ENCODE measurements around the gene SH3PXD2A.

SH3PXD2A gene

GRCh38 chr10:103784723-103785418 is 70.5 kb downstream of the SH3PXD2A start:
- CTCF ChIA-PET, result no interaction called here
- H3K27ac ChIP-seq (ENCODE audit: extremely low read depth, low read depth, low read length), result no peak overlapping the region
- 0 out of 2 replicates have a peak, but pooled peaks have one; percentile 6 for TF ChIP-seq ZNF341 (tag by site-specific recombination; IDR thresholded peaks at IDR 0.05; ENCODE audit: low read depth)
- no peak for TF ChIP-seq ZFP3 (tag by site-specific recombination; IDR thresholded peaks at IDR 0.05; ENCODE audit: low read depth)
- POLR2A ChIA-PET, result no interaction called here
- H3K36me3 ChIP-seq (ENCODE audit: control insufficient read depth in 2 of 2, insufficient read depth in 1 of 2, low read length in 2 of 2), result peaks cover 0 to 5% of the 10 kb centered on the region in 2 experiments; a peak in 1 of 3 replicates
- H3K4me3 ChIP-seq (ENCODE audit: low read depth, low read length), result no peak overlapping the region
- no peaks in the 10 kb centered on the region for H3K9me3 ChIP-seq (ENCODE audit: control insufficient read depth, insufficient read depth, low read depth, low read length)
- H3K4me1 ChIP-seq (ENCODE audit: control insufficient read depth, insufficient read depth, low read length), result peaks cover 4% of the 10 kb centered on the region; the same call in 1 of the 2 replicates

GRCh38 chr10:103784089-103784488 is 71.3 kb downstream of the SH3PXD2A start:
- Histone ChIP-seq H3K4me1 (ENCODE audit: control insufficient read depth, insufficient read depth, low read length) (peaks cover 4% of the 10 kb centered on the region; the same call in 1 of the 2 replicates), H3K9me3 (ENCODE audit: control insufficient read depth, insufficient read depth, low read depth, low read length) (no peaks in the 10 kb centered on the region), H3K4me3 (ENCODE audit: low read depth, low read length) (no peak overlapping the region), H3K36me3 (ENCODE audit: control insufficient read depth in 2 of 2, insufficient read depth in 1 of 2, low read length in 2 of 2) (peaks cover 0 to 5% of the 10 kb centered on the region in 2 experiments; a peak in 1 of 3 replicates), H3K27ac (ENCODE audit: extremely low read depth, low read depth, low read length) (no peak overlapping the region)
- TF ChIP-seq ZBTB48 (tag by site-specific recombination; IDR thresholded peaks at IDR 0.05), result no peak
- no peak for TF ChIP-seq ZNF239 (tag by site-specific recombination; IDR thresholded peaks at IDR 0.05)
- TF ChIP-seq ZFHX2 (tag by site-specific recombination; conservative IDR thresholded peaks at IDR 0.05), result peak; percentile 41; the same call in 1 of the 2 replicates
- ChIA-PET POLR2A (no interaction called here), CTCF (no interaction called here)

- no peak for TF ChIP-seq ZNF488 (tag by site-specific recombination; IDR thresholded peaks at IDR 0.05)
- no peak for TF ChIP-seq ZNF362 (tag by site-specific recombination; IDR thresholded peaks at IDR 0.05)
- no peak for TF ChIP-seq KLF10 (tag by site-specific recombination; IDR thresholded peaks at IDR 0.05)
- TF ChIP-seq PRDM10 (tag by site-specific recombination; IDR thresholded peaks at IDR 0.05), result no peak
- TF ChIP-seq ZIC2 (tag by site-specific recombination; IDR thresholded peaks at IDR 0.05), result peak; percentile 66
- CTCF ChIA-PET, result interaction anchor here (1.2 kb wide), 1 partner anchor 75 kb away, joined by 4 read pairs; no protein-coding TSS in a partner anchor
- Histone ChIP-seq H3K4me1 (ENCODE audit: control insufficient read depth, insufficient read depth, low read length) (peaks cover 4% of the 10 kb centered on the region; the same call in 1 of the 2 replicates), H3K36me3 (ENCODE audit: control insufficient read depth in 2 of 2, insufficient read depth in 1 of 2, low read length in 2 of 2) (peaks cover 0 to 5% of the 10 kb centered on the region in 2 experiments; a peak in 1 of 3 replicates), H3K4me3 (ENCODE audit: low read depth, low read length) (no peak overlapping the region), H3K9me3 (ENCODE audit: control insufficient read depth, insufficient read depth, low read depth, low read length) (no peaks in the 10 kb centered on the region), H3K27ac (ENCODE audit: extremely low read depth, low read depth, low read length) (no peak overlapping the region)
- POLR2A ChIA-PET, result no interaction called here
Measured at GRCh38 chr10:103783681-103784080, 71.7 kb downstream of the SH3PXD2A start.
